ENCODE results near the gene CDK5R2. TPM values are rescaled to one million over a fixed set of nuclear protein-coding genes. Genes with fewer than 3 reads are reported as not detected.

CDK5R2 gene
- total RNA-seq, 1 experiment from 2014 or later = 0.44 TPM

- H3K9me2 ChIP-seq (ENCODE audit: insufficient read depth) = no peaks in the 10 kb centered on the region
- TF ChIP-seq YY1 (IDR thresholded peaks at IDR 0.05; ENCODE audit: extremely low read depth, insufficient replicate concordance, low read depth, low read length) (no peak), TCF7L2 (IDR thresholded peaks at IDR 0.05; ENCODE audit: borderline replicate concordance, extremely low read depth, insufficient read depth, insufficient read length) (no peak), FOSL1 (IDR thresholded peaks at IDR 0.05; ENCODE audit: low read depth) (no peak), JUND (IDR thresholded peaks at IDR 0.05) (no peak), SIN3A (IDR thresholded peaks at IDR 0.05; ENCODE audit: low read depth) (no peak), ELF1 (IDR thresholded peaks at IDR 0.05; ENCODE audit: borderline replicate concordance, low read depth) (no peak), SP1 (IDR thresholded peaks at IDR 0.05; ENCODE audit: low read depth) (no peak), CEBPB (IDR thresholded peaks at IDR 0.05; ENCODE audit: low read depth) (no peak), SRF (IDR thresholded peaks at IDR 0.05; ENCODE audit: low read depth) (no peak), CTCF (IDR thresholded peaks at IDR 0.05 in 2 of 3, conservative IDR thresholded peaks at IDR 0.05 in 1 of 3; ENCODE audit: borderline replicate concordance in 1 of 3, insufficient read depth in 1 of 3, low read depth in 2 of 3, low read length in 2 of 3) (no peak), RAD21 (IDR thresholded peaks at IDR 0.05; ENCODE audit: low read depth) (no peak), EZH2 (IDR thresholded peaks at IDR 0.05) (no peak)
- TF ChIP-seq, protein P1, sequence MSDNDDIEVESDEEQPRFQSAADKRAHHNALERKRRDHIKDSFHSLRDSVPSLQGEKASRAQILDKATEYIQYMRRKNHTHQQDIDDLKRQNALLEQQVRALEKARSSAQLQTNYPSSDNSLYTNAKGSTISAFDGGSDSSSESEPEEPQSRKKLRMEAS (IDR thresholded peaks at IDR 0.05) = no peak
- TF ChIP-seq, protein P2, sequence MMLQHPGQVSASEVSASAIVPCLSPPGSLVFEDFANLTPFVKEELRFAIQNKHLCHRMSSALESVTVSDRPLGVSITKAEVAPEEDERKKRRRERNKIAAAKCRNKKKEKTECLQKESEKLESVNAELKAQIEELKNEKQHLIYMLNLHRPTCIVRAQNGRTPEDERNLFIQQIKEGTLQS (IDR thresholded peaks at IDR 0.05) = no peak
- TF ChIP-seq, protein P3, sequence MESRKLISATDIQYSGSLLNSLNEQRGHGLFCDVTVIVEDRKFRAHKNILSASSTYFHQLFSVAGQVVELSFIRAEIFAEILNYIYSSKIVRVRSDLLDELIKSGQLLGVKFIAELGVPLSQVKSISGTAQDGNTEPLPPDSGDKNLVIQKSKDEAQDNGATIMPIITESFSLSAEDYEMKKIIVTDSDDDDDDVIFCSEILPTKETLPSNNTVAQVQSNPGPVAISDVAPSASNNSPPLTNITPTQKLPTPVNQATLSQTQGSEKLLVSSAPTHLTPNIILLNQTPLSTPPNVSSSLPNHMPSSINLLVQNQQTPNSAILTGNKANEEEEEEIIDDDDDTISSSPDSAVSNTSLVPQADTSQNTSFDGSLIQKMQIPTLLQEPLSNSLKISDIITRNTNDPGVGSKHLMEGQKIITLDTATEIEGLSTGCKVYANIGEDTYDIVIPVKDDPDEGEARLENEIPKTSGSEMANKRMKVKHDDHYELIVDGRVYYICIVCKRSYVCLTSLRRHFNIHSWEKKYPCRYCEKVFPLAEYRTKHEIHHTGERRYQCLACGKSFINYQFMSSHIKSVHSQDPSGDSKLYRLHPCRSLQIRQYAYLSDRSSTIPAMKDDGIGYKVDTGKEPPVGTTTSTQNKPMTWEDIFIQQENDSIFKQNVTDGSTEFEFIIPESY (IDR thresholded peaks at IDR 0.05; ENCODE audit: extremely low read depth, insufficient replicate concordance, low read length) = no peak
- H3K27me3 ChIP-seq (ENCODE audit: insufficient read depth, low read length) = 0 out of 2 replicates have a peak, but pooled peaks cover 8% of the 10 kb centered on the region
- H3K4me1 ChIP-seq (ENCODE audit: control insufficient read depth in 1 of 2, insufficient read depth in 2 of 2, low read length in 2 of 2) = peaks cover 0 to 10% of the 10 kb centered on the region in 2 experiments; a peak in 1 of 4 replicates
- no peak overlapping the region for H3K9ac ChIP-seq (ENCODE audit: low read length)
- no peak overlapping the region for H3K27ac ChIP-seq (ENCODE audit: low read depth, low read length)
- H2AFZ ChIP-seq (ENCODE audit: low read depth, low read length, poor library complexity, severe bottlenecking) = no peak overlapping the region
- H4K20me1 ChIP-seq (ENCODE audit: insufficient read depth) = no peaks in the 10 kb centered on the region
- H3K36me3 ChIP-seq (ENCODE audit: control insufficient read depth in 1 of 2, insufficient read depth in 2 of 2, low read length in 2 of 2) = no peaks in the 10 kb centered on the region
- no peaks in the 10 kb centered on the region for H3K9me3 ChIP-seq (ENCODE audit: control insufficient read depth in 1 of 2, insufficient read depth in 1 of 2, low read depth in 1 of 2, low read length in 2 of 2)
- ChIA-PET POLR2A (no interaction called here), CTCF (no interaction called here), RAD21 (ENCODE audit: low non-redundant PET in 1 of 2, low total read pairs in 2 of 2, uncharacterized antibody in 2 of 2, unreplicated experiment in 2 of 2) (no interaction called here)
- H3K4me2 ChIP-seq (ENCODE audit: low read length) = no peak overlapping the region
- intact Hi-C loops (cut with micrococcal nuclease) = no loop called here
- H3K79me2 ChIP-seq (ENCODE audit: insufficient read depth, low read length) = no peaks in the 10 kb centered on the region
- BruUV-seq (replicated peaks) = no TSS peak
- no peak overlapping the region for H3K4me3 ChIP-seq (replicated peaks in 1 of 2; ENCODE audit: low read depth in 1 of 2, low read length in 2 of 2)
- ATAC-seq = no peak
- DNase-seq (ENCODE audit: low read depth, low spot score) = no peak
These were observed 25.0 kb downstream of the CDK5R2 start for GRCh38 chr2:218984239-218985020.

Measured in HCT116 (cell line).